Gastrocnemius medialis (tissue), 4 donors: ENCODE results near the gene HYAL3. TPM values are rescaled to one million over a fixed set of nuclear protein-coding genes. Genes with fewer than 3 reads are reported as not detected.
"Not testable (repeated sequence)": the region's sequence is repeated elsewhere in the genome, so short reads cannot be mapped to it uniquely, and the experiment has no call there.

Experiments
- ATAC-seq, 2 donors: fragments of 150-250 bp; one replicate each; pipeline ENCODE4 v1.9.1; 2016
- DNase-seq, 2 donors: peaks; one replicate each; pipeline ENCODE4 v3.0.0-alpha.2; 2019
- H3K27ac ChIP-seq, 4 donors: fragments of 200-600 bp; sonication (generic); 1 replicate in 1 of 4; 2 replicates in 3 of 4; pipeline ENCODE4 v1.5.1; 2016 to 2018; ENCODE audit warnings: mild to moderate bottlenecking in 2 of 4, moderate library complexity in 1 of 4
- H3K27me3 ChIP-seq, 3 donors: fragments of 200-600 bp; sonication (generic) in 2 of 3; 1 replicate in 1 of 3; 2 replicates in 2 of 3; pipeline versions ENCODE4 v1.5.1 to v1.6.0; 2016 to 2019; ENCODE audit warnings: mild to moderate bottlenecking in 1 of 3, moderate library complexity in 1 of 3
- H3K36me3 ChIP-seq, 2 donors: fragments of 200-600 bp; sonication (generic) in 1 of 2; one replicate each; pipeline ENCODE4 v1.5.1; 2017 to 2018
- H3K4me1 ChIP-seq, 2 donors: fragments of 200-600 bp; sonication (generic) in 1 of 2; one replicate each; pipeline ENCODE4 v1.5.1; 2016 to 2017; ENCODE audit warnings: mild to moderate bottlenecking in 2 of 2
- H3K4me3 ChIP-seq, 4 donors: fragments of 200-600 bp; sonication (generic) in 3 of 4; 1 replicate in 1 of 4; 2 replicates in 3 of 4; pipeline ENCODE4 v1.5.1; 2016 to 2019; ENCODE audit warnings: mild to moderate bottlenecking in 2 of 4
- H3K9me3 ChIP-seq, 3 donors: fragments of 200-600 bp; sonication (generic) in 2 of 3; 1 replicate in 1 of 3; 2 replicates in 2 of 3; pipeline ENCODE4 v1.5.1; 2016 to 2019
- CTCF ChIP-seq, 5 experiments: fragments of 450-650 bp in 3 of 5; fragments of 200-600 bp in 2 of 5; sonication (generic) in 2 of 5; IDR thresholded peaks in 4 of 5; conservative IDR thresholded peaks in 1 of 5; 1 replicate in 4 of 5; 2 replicates in 1 of 5; pipeline ENCODE4 v1.5.1; 2016 to 2019; ENCODE audit warnings: antibody characterized with exemption in 5 of 5, mild to moderate bottlenecking in 3 of 5, moderate library complexity in 3 of 5
- POLR2A ChIP-seq, 2 donors: fragments of 450-650 bp; IDR thresholded peaks; one replicate each; pipeline ENCODE4 v1.6.1; 2017; ENCODE audit warnings: antibody characterized with exemption in 2 of 2, mild to moderate bottlenecking in 2 of 2, moderate library complexity in 2 of 2
- in situ Hi-C, 4 donors: fragments of 200-750 bp; cut with MboI; loops; one replicate each; pipeline versions ENCODE4 v1.15.0 to v1.8.0; 2017; ENCODE audit warnings: low sequenced_read_pairs in 4 of 4
- intact Hi-C: fragments of 100-400 bp; cut with DNase I; formaldehyde crosslinking; loops from one replicate; pipeline ENCODE4 v1.15.1; 2023; ENCODE audit warnings: low total_unique reads
- total RNA-seq, 4 donors: library from RNA; depleted of rRNA; stranded (reverse); fragments of >200 nt; gene quantifications; one replicate each; pipeline versions ENCODE4 v1.1.0 to v1.2.3, GENCODE V29; 2016

HYAL3 gene
- total RNA-seq, 4 donors from 2014 or later = 1.1 to 2.3 (median 1.2) TPM; not detected in 1

- H3K27ac ChIP-seq = no peak overlapping the region
- DNase-seq = peak in 1 of 2 donors; percentile 54
- peaks cover 20 to 38% of the 10 kb centered on the region in 2 donors for H3K4me1 ChIP-seq
- no peaks in the 10 kb centered on the region for H3K36me3 ChIP-seq
- no peaks in the 10 kb centered on the region for H3K9me3 ChIP-seq
- TF ChIP-seq POLR2A (IDR thresholded peaks at IDR 0.05) (no peak), CTCF (IDR thresholded peaks at IDR 0.05 in 4 of 5, conservative IDR thresholded peaks at IDR 0.05 in 1 of 5) (peak; percentile 42 to 76 (median 73))
- H3K4me3 ChIP-seq = no peak overlapping the region
- H3K27me3 ChIP-seq = no peaks in the 10 kb centered on the region
- ATAC-seq = peak in 1 of 2 donors; percentile 16
- intact Hi-C loops = no loop called here
- in situ Hi-C loops = loop anchor here in 2 of 4 donors (5.0 to 25.0 kb wide), 3 partner anchors 47 to 337 kb away; partner anchors contain the start of genes MON1A (in 1 of the 2) and RBM6 (in 1 of the 2)
Measured at GRCh38 chr3:50274371-50275104, 24.7 kb downstream of the HYAL3 start.

- peak overlapping the region in 1 of 4 donors; percentile 48 for H3K4me3 ChIP-seq
- intact Hi-C loops = loop anchor here (1.0 kb wide), 3 partner anchors 13 to 81 kb away; no protein-coding TSS in a partner anchor
- peaks cover 20 to 38% of the 10 kb centered on the region in 2 donors for H3K4me1 ChIP-seq
- no peaks in the 10 kb centered on the region for H3K27me3 ChIP-seq
- H3K27ac ChIP-seq = no peak overlapping the region
- TF ChIP-seq POLR2A (IDR thresholded peaks at IDR 0.05) (no peak), CTCF (IDR thresholded peaks at IDR 0.05 in 4 of 5, conservative IDR thresholded peaks at IDR 0.05 in 1 of 5) (no peak)
- in situ Hi-C loops = loop anchor here in 2 of 4 donors (5.0 to 10.0 kb wide), 2 partner anchors 46 to 49 kb away; no protein-coding TSS in a partner anchor
- H3K36me3 ChIP-seq = no peaks in the 10 kb centered on the region
- no peak for DNase-seq
- no peaks in the 10 kb centered on the region for H3K9me3 ChIP-seq
- ATAC-seq = no peak
Measured at GRCh38 chr3:50273689-50274065, 25.5 kb downstream of the HYAL3 start.

GRCh38 chr3:50272911-50273688 is 26.1 kb downstream of the HYAL3 start:
- in situ Hi-C loops (loop anchor here in 2 of 4 donors (5.0 to 10.0 kb wide), 2 partner anchors 46 to 48 kb away; no protein-coding TSS in a partner anchor), intact Hi-C loops (loop anchor here (1.0 kb wide), 3 partner anchors 13 to 81 kb away; no protein-coding TSS in a partner anchor)
- H3K4me3 ChIP-seq = peak overlapping the region; percentile 38 to 56 (median 51)
- H3K27ac ChIP-seq = peak overlapping the region in 2 of 4 donors; percentile 8 to 15
- TF ChIP-seq CTCF (IDR thresholded peaks at IDR 0.05 in 4 of 5, conservative IDR thresholded peaks at IDR 0.05 in 1 of 5) = peak; percentile 97 to 99 (median 99)
- peak in 1 of 2 donors; percentile 11 for TF ChIP-seq POLR2A (IDR thresholded peaks at IDR 0.05)
- ATAC-seq = peak; percentile 82 to 85
- DNase-seq = peak; percentile 68 to 80
- no peaks in the 10 kb centered on the region for H3K36me3 ChIP-seq
- H3K27me3 ChIP-seq = no peaks in the 10 kb centered on the region
- peaks cover 17 to 38% of the 10 kb centered on the region in 2 donors for H3K4me1 ChIP-seq
- H3K9me3 ChIP-seq = no peaks in the 10 kb centered on the region

GRCh38 chr3:50272538-50272910 is 26.7 kb downstream of the HYAL3 start:
- in situ Hi-C loops = loop anchor here in 2 of 4 donors (5.0 to 10.0 kb wide), 2 partner anchors 45 to 48 kb away; no protein-coding TSS in a partner anchor
- H3K36me3 ChIP-seq, ATAC-seq, DNase-seq, intact Hi-C loops, H3K27me3 ChIP-seq, H3K27ac ChIP-seq, H3K9me3 ChIP-seq: not testable (repeated sequence)
- Histone ChIP-seq H3K4me1 (peaks cover 21 to 44% of the 10 kb centered on the region in 2 donors), H3K4me3 (peak overlapping the region in 1 of 4 donors; percentile 48)
